T-helper 9 cell (primary cell): ENCODE data around the gene GNPAT.

ENCODE experiments used
- DNase-seq: peaks from one replicate; pipeline ENCODE4 v3.0.0-alpha.2; 2020

GNPAT gene

GRCh38 chr1:231318568-231318967 is 77.6 kb downstream of the GNPAT start:
- no peak for DNase-seq

DNA sequence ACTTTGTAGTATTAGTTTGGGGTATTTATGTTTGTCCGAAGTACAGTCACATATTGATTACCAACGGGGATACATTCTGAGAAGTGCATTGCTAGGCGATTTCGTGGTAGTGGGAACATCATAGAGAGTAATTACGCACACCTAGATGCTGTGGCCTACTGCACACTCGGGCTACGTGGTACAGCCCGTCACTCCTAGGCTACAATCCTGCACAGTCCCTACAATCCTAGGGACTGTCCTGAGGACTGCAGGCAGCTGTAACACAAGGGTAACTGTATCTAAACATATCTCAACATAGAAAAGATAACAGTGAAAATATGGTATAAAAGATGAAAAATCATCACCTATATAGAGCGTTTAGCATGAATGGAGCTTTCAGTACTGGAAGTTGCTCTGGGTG is 78.1 kb downstream of the GNPAT start:
- DNase-seq = no peak

- DNase-seq = no peak
These were observed 82.0 kb downstream of the GNPAT start for GRCh38 chr1:231322880-231323530.

GRCh38 chr1:231324660-231325059 is 83.6 kb downstream of the GNPAT start:
- DNase-seq = no peak

- DNase-seq = no peak
These were observed 85.2 kb downstream of the GNPAT start for GRCh38 chr1:231326248-231326647.
